ENCODE results near the gene IRAK2. TPM values are rescaled to one million over a fixed set of nuclear protein-coding genes. Genes with fewer than 3 reads are reported as not detected.

IRAK2 gene
- total and polyA plus RNA-seq, 2 of the 8 experiments (the other 6 are each of a cell fraction or from before 2014, with no cell fraction given) = 1.5 TPM

DNA sequence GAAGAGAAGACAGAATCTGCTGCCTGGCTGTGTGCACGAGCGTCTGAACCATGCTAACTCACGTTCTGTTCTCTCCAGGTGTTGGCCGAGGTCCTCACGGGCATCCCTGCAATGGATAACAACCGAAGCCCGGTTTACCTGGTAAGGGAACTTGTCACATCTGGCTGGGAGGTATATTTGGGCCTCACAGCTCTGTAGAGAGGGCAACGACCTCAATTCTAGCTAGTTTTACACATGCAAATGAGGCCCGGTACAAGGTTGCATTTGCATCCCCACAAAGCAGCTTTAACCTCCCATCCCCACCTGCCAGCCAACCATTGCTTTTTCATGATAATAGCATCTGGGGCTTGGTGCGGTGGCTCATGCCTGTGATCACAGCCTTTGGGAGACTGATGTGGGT is 61.6 kb downstream of the IRAK2 start (continued):
- TF ChIP-seq, protein P1, sequence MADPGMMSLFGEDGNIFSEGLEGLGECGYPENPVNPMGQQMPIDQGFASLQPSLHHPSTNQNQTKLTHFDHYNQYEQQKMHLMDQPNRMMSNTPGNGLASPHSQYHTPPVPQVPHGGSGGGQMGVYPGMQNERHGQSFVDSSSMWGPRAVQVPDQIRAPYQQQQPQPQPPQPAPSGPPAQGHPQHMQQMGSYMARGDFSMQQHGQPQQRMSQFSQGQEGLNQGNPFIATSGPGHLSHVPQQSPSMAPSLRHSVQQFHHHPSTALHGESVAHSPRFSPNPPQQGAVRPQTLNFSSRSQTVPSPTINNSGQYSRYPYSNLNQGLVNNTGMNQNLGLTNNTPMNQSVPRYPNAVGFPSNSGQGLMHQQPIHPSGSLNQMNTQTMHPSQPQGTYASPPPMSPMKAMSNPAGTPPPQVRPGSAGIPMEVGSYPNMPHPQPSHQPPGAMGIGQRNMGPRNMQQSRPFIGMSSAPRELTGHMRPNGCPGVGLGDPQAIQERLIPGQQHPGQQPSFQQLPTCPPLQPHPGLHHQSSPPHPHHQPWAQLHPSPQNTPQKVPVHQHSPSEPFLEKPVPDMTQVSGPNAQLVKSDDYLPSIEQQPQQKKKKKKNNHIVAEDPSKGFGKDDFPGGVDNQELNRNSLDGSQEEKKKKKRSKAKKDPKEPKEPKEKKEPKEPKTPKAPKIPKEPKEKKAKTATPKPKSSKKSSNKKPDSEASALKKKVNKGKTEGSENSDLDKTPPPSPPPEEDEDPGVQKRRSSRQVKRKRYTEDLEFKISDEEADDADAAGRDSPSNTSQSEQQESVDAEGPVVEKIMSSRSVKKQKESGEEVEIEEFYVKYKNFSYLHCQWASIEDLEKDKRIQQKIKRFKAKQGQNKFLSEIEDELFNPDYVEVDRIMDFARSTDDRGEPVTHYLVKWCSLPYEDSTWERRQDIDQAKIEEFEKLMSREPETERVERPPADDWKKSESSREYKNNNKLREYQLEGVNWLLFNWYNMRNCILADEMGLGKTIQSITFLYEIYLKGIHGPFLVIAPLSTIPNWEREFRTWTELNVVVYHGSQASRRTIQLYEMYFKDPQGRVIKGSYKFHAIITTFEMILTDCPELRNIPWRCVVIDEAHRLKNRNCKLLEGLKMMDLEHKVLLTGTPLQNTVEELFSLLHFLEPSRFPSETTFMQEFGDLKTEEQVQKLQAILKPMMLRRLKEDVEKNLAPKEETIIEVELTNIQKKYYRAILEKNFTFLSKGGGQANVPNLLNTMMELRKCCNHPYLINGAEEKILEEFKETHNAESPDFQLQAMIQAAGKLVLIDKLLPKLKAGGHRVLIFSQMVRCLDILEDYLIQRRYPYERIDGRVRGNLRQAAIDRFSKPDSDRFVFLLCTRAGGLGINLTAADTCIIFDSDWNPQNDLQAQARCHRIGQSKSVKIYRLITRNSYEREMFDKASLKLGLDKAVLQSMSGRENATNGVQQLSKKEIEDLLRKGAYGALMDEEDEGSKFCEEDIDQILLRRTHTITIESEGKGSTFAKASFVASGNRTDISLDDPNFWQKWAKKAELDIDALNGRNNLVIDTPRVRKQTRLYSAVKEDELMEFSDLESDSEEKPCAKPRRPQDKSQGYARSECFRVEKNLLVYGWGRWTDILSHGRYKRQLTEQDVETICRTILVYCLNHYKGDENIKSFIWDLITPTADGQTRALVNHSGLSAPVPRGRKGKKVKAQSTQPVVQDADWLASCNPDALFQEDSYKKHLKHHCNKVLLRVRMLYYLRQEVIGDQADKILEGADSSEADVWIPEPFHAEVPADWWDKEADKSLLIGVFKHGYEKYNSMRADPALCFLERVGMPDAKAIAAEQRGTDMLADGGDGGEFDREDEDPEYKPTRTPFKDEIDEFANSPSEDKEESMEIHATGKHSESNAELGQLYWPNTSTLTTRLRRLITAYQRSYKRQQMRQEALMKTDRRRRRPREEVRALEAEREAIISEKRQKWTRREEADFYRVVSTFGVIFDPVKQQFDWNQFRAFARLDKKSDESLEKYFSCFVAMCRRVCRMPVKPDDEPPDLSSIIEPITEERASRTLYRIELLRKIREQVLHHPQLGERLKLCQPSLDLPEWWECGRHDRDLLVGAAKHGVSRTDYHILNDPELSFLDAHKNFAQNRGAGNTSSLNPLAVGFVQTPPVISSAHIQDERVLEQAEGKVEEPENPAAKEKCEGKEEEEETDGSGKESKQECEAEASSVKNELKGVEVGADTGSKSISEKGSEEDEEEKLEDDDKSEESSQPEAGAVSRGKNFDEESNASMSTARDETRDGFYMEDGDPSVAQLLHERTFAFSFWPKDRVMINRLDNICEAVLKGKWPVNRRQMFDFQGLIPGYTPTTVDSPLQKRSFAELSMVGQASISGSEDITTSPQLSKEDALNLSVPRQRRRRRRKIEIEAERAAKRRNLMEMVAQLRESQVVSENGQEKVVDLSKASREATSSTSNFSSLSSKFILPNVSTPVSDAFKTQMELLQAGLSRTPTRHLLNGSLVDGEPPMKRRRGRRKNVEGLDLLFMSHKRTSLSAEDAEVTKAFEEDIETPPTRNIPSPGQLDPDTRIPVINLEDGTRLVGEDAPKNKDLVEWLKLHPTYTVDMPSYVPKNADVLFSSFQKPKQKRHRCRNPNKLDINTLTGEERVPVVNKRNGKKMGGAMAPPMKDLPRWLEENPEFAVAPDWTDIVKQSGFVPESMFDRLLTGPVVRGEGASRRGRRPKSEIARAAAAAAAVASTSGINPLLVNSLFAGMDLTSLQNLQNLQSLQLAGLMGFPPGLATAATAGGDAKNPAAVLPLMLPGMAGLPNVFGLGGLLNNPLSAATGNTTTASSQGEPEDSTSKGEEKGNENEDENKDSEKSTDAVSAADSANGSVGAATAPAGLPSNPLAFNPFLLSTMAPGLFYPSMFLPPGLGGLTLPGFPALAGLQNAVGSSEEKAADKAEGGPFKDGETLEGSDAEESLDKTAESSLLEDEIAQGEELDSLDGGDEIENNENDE (IDR thresholded peaks at IDR 0.05; ENCODE audit: insufficient replicate concordance, low read length) = peak; percentile 50
- TF ChIP-seq RAD21 (IDR thresholded peaks at IDR 0.05 in 1 of 2, conservative IDR thresholded peaks at IDR 0.05 in 1 of 2; ENCODE audit: low read depth in 2 of 2, low read length in 2 of 2) (peak in 1 of 2 experiments; percentile 10; a peak in 1 of 4 replicates), RXRA (IDR thresholded peaks at IDR 0.05; ENCODE audit: insufficient read depth, low read depth, low read length) (no peak), RBBP5 (IDR thresholded peaks at IDR 0.05; ENCODE audit: borderline replicate concordance, low read depth, low read length) (peak; percentile 95), KDM1A (IDR thresholded peaks at IDR 0.05; ENCODE audit: borderline replicate concordance, low read length) (no peak), EZH2 (IDR thresholded peaks at IDR 0.05; ENCODE audit: low read depth, low read length, severe bottlenecking) (no peak)

Measured in H1 (cell line).